ENCODE results near the gene OR5I1.
"Not testable (repeated sequence)": the region's sequence is repeated elsewhere in the genome, so short reads cannot be mapped to it uniquely, and the experiment has no call there.

- TF ChIP-seq, protein P1, sequence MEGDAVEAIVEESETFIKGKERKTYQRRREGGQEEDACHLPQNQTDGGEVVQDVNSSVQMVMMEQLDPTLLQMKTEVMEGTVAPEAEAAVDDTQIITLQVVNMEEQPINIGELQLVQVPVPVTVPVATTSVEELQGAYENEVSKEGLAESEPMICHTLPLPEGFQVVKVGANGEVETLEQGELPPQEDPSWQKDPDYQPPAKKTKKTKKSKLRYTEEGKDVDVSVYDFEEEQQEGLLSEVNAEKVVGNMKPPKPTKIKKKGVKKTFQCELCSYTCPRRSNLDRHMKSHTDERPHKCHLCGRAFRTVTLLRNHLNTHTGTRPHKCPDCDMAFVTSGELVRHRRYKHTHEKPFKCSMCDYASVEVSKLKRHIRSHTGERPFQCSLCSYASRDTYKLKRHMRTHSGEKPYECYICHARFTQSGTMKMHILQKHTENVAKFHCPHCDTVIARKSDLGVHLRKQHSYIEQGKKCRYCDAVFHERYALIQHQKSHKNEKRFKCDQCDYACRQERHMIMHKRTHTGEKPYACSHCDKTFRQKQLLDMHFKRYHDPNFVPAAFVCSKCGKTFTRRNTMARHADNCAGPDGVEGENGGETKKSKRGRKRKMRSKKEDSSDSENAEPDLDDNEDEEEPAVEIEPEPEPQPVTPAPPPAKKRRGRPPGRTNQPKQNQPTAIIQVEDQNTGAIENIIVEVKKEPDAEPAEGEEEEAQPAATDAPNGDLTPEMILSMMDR (IDR thresholded peaks at IDR 0.05) = not testable (repeated sequence)
- not testable (repeated sequence) for TF ChIP-seq POLR2A (IDR thresholded peaks at IDR 0.05)
Measured at GRCh38 chr11:55885481-55885880, 50.7 kb downstream of the OR5I1 start.
